ENCODE results near the gene GMPR2.

Gene GMPR2

DNA sequence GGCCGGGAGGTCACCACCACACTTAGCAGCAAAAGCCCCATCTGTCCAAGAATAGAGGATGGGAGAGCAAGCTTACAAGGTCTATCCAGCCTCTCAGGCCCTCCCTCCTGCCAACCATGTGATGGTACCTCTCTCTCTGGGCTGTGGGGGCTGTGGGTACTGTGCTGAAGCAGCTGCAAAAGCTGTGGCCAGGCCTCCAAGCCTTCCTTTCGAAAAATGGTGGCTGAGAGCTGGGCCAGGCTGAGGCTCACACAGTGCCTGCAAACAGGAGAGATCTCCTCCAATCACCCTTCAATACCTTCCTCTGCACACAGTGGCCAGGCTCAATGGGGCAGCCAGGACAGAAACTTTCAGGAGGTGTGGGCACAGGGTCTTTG lies 45.2 kb upstream of the GMPR2 start:
- TF ChIP-seq, protein P1, sequence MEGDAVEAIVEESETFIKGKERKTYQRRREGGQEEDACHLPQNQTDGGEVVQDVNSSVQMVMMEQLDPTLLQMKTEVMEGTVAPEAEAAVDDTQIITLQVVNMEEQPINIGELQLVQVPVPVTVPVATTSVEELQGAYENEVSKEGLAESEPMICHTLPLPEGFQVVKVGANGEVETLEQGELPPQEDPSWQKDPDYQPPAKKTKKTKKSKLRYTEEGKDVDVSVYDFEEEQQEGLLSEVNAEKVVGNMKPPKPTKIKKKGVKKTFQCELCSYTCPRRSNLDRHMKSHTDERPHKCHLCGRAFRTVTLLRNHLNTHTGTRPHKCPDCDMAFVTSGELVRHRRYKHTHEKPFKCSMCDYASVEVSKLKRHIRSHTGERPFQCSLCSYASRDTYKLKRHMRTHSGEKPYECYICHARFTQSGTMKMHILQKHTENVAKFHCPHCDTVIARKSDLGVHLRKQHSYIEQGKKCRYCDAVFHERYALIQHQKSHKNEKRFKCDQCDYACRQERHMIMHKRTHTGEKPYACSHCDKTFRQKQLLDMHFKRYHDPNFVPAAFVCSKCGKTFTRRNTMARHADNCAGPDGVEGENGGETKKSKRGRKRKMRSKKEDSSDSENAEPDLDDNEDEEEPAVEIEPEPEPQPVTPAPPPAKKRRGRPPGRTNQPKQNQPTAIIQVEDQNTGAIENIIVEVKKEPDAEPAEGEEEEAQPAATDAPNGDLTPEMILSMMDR (IDR thresholded peaks at IDR 0.05), result no peak
- H3K4me3 ChIP-seq, result peak overlapping the region; percentile 90
- peak; percentile 72 for DNase-seq (ENCODE audit: low spot score)
- peak overlapping the region in 1 of 2 donors; percentile 88 for H3K27ac ChIP-seq

DNA sequence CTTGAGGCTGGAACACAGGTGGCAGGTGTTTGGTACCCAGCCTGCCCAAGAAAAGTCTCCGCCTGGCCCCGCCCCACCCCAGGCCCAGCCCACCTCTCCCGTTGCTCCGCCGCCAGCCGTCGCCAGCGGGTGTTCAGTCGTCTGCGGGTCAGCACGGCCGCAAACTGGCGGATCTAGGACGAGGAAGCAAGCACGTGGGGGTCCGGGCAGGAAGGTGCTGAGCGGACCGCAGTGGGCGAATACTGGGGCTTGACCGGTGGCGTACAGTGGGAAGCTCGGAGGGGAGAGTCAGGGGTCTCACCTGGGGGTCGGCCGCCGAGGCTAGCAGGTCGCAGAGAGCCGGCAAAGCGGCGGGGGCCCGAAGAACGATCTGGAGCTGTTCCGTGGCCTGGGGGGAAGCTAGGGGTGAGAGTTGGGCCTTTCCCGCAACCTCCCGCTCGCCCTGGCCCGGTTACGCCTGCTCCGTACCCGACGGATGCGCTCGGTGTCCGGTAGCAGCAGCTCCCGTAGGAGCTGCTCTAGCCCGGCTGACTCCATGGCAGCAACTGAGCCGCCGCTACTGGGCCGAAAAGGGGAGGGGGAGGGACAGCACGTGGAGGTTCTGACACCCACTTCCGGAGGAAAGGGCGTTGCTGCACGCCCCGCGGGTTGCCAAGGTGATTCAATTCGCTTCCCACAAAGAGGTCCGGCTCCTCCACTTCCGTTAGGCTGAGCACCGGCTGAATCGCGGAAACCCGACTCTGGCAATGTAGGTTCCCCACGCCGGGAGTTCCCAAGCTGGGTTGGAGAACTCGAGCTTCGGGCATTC lies 44.3 kb upstream of the GMPR2 start, which contains the start of gene IPO4:
Gene IPO4 (minus strand): TSS at position 566 of the 808 bp plus-strand sequence. CDS start 29 bp downstream, at position 537.
- H3K4me3 ChIP-seq, result peak within 1 kb of the TSS; percentile 90
- TF ChIP-seq, protein P1 (IDR thresholded peaks at IDR 0.05), result no peak
- DNase-seq (ENCODE audit: low spot score), result peak; percentile 98
- peak within 1 kb of the TSS; percentile 30 to 88 for H3K27ac ChIP-seq

DNA sequence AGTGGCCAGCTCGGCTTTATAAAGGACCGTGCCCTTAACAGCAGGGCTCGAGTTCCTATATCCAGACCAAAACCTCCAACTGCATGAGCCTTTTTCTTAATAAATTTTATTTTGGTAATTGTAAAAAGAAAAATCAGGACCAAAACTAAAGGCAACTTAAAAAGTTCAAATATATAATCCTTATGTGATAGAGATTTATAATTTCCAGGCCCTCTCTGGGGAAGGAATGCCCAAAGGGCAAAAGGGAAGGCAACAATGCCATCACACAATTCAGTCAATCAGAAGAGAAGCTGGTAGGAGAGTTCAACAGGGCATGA lies 43.7 kb upstream of the GMPR2 start:
- Histone ChIP-seq H3K4me3 (peak overlapping the region; percentile 90), H3K27ac (peak overlapping the region in 1 of 2 donors; percentile 88)
- TF ChIP-seq, protein P1 (IDR thresholded peaks at IDR 0.05), result no peak
- no peak for DNase-seq (ENCODE audit: low spot score)

DNA sequence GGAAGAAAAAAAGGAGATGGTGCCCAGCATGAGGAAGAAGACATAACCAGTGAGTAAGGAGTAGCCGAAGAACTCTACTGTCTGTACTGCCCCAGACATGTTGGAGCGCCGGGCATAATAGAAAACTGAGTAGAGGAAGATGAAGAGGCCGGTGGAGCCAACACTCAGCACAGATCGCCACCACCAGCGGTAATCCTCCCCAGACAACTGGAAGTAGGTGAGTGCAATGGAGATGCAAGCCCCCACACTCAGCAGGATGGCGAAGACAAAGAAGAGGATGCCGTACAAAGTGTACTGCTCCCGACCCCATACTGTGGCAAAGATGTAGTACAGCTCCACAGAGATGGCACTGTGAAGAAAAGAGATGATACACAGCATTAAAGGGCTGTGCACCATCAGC lies 43.3 kb upstream of the GMPR2 start:
- H3K27ac ChIP-seq, result no peak overlapping the region
- no peak overlapping the region for H3K4me3 ChIP-seq
- TF ChIP-seq, protein P1 (IDR thresholded peaks at IDR 0.05), result no peak
- DNase-seq (ENCODE audit: low spot score), result no peak

DNA sequence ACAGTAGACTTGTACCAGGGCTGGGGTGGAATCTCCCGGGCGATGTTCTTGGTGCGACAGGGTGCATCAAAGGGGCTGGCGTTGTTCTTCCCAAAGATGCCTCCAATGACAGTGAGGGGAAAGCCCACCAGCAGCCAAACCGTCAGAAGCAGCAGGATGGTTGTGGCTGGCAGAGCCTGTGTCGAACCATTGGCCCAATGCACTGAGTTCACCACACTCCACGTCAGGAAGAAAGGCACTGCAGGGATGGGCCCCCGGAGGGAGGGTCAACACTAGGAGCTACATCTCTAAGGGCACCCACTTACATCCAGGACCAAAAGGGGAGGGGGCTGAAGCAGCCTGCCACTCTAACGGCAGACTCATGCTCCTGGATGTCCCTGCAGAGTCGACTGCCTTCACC lies 42.3 kb upstream of the GMPR2 start:
- TF ChIP-seq, protein P1 (IDR thresholded peaks at IDR 0.05), result no peak
- no peak overlapping the region for H3K27ac ChIP-seq

DNA sequence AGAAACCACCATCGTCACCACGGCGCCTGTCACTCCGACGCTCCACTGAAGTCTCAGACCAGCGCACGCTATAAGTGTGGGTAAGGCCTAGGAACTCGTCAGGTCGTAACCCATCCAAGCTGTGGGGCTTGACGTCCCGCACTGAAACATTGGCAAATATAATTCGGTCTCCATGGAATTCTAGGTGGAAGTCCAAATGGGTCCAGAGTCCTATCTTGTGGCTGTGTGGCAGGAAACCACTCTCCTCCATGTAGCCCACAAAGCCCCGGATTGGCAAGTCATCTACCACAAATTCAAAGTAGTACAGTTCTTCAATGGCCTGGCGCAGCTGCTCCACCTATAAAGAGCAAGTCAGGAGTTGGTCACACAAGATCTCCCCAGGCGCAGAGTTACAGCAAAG lies 39.8 kb upstream of the GMPR2 start:
- H3K4me3 ChIP-seq, result no peak overlapping the region
- TF ChIP-seq, protein P1 (IDR thresholded peaks at IDR 0.05), result no peak
- H3K27ac ChIP-seq, result no peak overlapping the region
- DNase-seq (ENCODE audit: low spot score), result no peak

More for the DNA sequence above, 42.3 kb upstream of the GMPR2 start:
- no peak for DNase-seq (ENCODE audit: low spot score)
- H3K4me3 ChIP-seq, result no peak overlapping the region
